Globus pallidus (tissue), 1 donor: ENCODE measurements around the gene VWA8.
"Not testable (repeated sequence)": the region's sequence is repeated elsewhere in the genome, so short reads cannot be mapped to it uniquely, and the experiment has no call there.

Experiments used
- DNase-seq: peaks from one replicate; pipeline ENCODE4 v3.0.0-alpha.2; 2015; ENCODE audit warnings: low spot score

VWA8 gene

DNA sequence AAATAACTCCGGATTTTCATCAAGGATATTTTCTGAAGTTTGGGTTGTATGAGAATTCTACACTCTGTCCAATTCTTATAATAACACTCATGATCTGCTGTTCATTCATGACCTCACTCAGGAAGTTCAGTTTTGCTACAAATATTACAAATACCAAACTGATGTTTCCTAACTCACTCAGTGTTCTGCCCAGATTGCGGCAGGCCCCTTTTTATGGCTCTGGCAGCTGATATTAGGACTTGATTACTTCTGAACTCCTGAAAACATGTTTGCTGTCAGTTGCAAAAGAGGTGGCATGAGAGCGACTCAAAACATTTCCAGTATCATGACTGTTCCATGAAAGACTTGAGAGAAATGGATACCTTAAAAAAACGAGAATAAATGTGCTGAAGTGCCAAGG lies 315.6 kb downstream of the VWA8 start:
- DNase-seq: no peak

DNA sequence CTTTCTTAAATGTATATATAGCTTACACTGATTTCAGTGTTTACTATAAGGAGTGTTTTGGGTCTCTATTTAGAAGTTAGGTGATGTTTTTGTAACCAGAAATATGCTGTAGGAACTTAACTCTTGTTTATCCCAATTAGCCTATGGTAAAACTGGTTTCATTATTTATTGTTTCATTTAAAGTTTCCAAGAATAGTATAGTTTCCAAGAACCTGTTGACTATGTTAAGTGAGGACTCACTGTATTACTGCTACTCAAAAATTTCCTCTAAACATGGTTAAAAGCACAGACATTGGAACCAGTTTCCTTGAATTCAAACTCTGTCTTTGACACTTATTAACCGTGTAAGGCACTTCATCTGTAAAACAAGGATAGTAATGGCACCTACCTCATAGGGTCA lies 316.2 kb downstream of the VWA8 start:
- DNase-seq: no peak

DNA sequence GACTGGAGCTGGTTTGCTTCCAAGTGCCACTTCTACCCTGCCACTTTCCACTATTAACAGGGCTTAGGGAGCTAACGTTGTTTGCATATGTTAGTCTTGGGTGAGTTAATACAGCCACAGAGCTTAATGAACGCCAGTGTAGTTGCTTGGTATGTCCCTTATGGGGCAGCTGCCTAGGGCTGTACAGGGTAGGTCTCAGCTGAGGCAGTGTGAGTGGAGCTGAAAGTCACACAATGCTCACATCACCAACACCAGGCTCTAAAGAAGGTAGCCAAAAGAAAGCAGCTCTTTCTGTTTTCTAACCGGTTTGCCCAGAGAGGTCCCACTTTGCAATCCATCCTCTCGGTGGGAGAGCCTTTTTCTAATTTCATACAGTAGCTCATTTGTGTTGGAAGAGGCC lies 317.4 kb downstream of the VWA8 start:
- no peak for DNase-seq

DNA sequence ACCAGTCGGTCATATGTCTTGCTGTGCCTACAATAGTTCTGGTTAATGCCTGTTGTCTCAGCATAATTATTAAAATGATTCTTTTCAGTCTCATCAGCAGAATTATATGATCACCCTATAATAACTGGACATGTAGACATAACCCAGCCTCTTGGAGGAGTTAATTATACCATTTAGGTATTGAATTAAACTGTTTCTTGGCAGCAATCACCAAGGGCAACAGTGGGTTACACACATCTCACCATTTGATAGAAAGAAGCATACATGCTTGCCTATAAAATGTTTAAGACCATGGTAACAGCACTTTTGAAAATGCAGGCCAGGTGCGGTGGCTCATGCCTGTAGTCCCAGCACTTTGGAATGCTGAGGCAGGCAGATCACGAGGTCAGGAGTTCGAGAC lies 318.9 kb downstream of the VWA8 start:
- DNase-seq: no peak

DNA sequence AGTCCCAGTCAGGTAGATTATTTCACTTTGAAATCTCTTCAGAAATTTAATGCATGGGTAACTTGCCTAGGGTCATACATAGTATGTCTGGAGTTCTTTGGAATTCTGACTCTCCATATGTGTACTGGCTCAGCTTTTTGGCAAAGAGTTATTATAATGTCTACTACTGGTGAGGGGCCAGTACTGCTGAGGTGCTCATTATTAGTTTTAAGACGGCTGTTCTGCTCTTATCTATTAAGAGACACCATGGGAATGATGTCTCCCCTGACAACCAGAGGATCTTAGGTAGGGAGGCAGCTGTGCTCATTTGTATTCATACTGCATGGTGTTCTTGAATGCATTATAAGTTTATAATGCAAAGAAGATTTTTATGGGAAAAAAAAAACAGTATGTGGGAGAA lies 319.5 kb downstream of the VWA8 start:
- no peak for DNase-seq

DNA sequence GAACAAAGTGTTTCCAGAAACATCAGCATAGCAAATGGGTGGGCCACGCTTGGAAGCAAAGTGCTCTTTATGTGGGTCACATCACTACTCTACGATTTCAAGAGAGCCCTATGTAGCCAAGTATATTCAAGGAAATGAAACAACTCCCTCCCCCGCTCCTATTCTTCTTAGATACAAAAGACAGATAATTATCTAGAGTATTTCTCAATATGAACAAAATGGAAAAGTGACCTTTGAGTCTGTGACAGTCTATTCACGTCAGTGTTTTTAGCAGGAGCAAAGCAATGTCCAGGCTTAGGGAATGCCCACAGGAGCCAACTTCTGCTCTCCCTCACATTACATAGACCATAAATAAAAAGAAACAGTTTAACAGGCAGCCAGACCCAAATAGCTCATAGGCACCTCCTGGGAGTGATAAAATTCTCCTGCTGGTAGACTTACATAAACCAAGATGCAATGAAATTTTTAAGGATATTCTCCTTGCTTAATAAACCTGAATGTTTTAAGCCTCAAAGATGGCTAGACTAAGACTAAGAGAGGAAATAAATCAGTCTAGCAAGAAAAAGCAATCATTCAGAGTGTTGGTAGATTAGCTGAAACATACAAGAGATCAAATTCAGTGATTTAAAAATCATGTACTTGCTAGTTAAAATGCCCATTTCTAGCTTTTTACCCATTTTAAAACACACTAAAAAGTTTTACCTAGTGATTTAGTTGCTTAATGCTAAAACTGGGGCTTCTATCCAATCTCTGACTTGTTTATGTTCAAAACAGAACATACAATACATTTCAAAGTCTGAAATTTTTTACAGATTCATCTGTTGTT lies 320.7 kb downstream of the VWA8 start:
- no peak for DNase-seq

DNA sequence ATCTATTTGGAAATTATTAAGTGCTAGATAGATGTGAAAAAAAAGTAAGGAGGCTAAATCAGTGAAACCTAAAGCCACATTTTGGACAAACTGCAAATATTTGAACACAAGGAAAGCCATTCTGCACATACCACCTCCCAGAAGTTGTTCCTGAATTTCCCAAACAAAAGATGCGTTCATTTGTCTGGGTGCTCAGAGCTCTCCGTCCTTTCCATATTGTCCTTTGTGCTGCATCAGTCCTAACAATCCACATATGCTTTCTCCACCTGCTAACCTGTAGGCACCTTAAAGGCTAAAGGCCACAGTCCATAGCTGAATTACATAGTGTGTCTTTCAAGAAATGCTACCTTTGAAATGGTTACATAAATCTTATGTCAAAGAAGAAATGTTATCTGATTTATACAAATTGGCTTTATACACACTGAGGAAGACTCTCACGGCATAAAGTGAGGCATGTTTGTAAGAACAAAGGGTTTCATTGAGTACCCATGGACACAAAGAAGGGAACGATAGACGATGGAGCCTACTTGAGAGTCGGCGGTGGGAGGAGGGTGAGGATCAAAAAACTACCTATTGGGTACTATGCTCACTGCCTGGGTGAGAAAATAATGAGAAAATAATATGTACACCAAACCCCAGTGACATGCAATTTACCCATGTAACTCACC lies 321.5 kb downstream of the VWA8 start:
- DNase-seq: no peak

DNA sequence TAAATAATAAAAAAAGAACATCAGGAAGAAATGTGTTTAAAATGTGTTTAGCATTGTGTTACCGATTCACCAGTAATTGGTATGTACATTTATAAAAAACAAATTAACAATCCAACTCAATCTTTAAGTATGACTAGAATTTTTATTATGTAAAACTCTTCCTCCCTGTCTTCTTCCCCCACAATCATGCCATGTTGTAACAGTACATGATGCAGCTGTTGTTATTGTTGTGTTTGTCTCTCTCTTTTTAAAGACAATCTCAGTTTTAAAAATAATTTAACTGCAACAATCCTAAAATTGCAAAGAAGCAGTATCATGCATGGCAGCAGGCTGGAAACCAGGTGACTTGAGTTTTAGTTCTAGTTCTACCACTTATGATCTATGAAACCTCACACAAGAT lies 323.3 kb downstream of the VWA8 start:
- DNase-seq: no peak

DNA sequence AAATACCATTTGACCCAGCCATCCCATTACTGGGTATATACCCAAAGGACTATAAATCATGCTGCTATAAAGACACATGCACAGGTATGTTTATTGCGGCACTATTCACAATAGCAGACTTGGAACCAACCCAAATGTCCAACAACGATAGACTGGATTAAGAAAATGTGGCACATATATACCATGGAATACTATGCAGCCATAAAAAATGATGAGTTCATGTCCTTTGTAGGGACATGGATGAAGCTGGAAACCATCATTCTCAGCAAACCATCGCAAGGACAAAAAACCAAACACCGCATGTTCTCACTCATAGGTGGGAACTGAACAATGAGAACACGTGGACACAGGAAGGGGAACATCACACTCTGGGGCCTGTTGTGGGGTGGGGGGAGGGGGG lies 323.9 kb downstream of the VWA8 start:
- not testable (repeated sequence) for DNase-seq

DNA sequence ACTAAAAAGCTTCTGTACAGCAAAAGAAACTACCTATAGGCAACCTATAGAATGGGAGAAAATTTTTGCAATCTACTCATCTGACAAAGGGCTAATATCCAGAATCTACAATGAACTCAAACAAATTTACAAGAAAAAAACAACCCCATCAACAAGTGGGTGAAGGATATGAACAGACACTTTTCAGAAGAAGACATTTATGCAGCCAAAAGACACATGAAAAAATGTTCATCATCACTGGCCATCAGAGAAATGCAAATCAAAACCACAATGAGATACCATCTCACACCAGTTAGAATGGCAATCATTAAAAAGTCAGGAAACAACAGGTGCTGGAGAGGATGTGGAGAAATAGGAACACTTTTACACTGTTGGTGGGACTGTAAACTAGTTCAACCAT lies 324.3 kb downstream of the VWA8 start:
- not testable (repeated sequence) for DNase-seq

DNA sequence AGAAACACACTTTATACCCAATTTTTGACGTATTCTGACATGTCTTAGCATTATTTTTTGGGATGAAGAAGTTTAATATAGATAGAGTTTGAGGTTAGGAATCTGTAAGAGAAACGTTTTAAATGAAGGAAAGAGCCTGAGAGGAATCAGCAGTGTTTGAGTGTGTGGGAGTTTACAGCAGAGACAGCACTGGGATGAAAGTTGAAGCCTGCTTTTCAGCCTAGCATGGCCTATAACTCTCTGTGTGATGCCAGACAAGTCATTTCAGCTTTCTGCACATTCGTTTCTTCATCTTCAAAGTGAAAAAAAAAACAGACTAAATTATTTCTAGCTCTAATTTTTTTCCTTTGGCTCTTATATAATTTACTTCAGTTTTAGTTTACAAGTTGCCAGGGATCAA lies 326.5 kb downstream of the VWA8 start:
- DNase-seq: no peak

DNA sequence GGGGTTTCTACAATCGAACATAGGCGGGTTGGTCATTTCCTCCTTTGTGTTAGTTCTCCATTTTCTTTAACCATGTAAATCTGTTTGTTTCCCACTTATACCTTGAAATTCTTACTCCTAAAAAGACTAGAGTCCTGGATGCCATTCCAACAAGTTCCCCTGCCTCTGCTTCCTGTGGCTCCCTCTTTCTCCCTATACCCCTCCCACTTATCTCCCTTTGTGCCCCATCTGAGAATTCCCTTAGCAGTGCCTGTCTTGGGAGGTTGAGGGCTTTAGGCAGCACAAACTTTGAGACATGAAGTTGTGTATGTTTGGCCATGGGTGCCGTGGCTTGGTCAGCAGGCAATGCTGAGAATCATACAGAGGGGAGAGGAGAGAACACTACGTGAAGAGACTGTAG lies 327.1 kb downstream of the VWA8 start:
- no peak for DNase-seq

DNA sequence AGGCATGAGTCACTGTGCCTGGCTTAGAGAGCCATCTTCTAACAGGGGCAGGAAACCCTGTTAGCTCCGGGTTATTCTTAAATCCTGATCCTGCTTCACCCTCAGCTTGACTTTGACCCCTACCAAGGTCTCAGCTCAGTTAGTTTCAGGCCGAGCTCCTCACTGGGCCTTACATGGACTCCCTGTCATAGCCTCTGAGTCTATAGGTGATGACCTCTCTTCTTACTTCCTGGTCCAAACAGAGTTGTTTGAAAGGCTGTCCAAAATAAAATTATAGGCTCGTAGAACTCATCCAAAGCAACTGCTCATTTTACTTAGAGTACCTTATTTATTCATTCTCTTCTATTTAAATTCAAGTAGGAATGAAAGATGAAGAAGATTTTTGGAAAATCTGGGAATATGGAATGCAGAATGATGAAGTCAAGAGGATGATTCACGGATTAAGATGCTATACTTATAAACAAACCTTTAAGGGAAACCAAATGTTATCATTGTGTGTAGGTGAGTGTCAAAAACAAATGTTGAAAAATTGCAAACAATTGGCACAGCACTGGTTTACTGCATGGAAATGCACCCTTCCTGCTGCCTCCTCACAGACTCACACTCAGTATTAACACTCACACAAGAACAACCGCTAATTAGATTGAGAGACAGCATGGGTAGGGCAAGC lies 329.5 kb downstream of the VWA8 start:
- no peak for DNase-seq

DNA sequence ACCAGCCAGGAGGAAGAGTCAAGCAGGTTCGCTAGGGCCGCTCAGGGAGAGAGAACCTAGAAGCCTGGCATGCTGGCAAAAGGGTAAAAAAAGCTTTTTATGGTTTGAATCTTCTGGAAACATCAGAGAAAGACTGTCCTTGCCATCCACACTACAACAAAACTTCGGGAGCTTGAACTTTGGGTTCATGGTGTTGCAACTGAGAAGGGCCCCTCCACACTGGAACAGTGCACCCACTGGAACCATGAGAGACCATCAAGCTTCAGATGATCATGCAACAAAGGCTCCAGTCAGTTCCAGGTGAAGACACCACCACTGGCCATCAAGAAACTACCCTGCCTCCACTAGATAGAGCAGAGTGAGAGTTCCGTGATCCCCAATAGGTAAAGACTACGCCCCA lies 333.5 kb downstream of the VWA8 start:
- no peak for DNase-seq

DNA sequence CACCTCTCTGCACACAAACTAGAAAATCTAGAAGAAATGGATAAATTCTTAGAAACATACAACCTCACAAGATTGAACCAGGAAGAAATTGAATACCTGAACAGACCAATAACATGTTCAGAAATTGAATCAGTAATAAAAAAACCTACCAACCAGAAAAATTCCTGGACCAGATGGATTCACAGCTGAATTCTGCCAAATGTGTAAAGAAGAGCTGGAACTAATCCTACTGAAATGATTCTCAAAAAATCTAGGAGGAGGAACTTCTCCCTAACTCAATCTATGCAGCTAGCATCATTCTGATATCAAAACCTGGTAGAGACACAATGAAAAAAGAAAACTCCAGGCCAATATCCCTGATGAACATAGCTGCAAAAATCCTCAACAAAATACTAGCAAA lies 336.9 kb downstream of the VWA8 start:
- DNase-seq: no peak

DNA sequence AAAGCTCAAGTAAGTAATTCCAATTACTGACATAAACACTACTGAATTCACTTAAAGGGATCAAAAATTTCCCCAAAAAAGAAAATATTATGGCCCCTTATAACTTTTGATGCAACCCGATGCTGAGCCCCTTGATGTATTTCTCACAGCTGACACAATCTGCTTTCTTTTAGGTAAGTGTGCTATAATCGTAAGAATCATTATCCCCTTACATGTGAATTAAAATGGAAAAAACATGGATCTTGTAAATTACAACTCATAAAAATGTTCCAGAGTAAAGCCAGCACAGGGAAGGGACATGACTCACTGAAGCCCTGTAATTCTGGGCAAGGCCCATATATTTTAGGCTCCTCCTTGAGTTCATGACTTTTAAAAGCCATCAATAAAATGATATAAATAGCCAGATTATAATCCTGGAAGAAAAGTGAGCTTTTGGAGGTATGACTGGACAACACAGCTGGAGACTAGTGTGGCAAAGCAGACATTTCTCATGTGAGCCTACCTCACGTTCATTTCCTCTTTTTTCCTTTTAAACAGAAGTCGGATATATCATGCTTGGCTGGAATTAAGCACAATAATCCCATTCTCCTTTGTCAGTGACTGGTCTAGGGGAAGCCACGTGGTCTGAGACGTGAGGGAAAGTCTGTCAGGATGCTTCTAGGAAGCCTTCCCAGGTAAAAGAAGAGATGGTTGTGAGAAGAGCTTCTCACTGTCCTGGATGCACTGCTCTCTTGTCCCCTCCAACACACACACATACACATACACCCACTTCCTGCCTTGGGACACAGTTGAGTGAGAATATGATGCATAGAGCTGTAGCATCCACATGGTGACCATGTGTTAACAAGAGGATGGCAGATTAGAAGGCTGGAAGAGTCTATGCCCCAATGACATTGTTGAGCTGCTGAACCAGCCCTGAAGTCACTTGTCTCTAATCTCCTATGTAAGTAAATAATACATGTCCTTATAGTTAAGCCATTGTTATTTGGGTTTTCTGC lies 338.2 kb downstream of the VWA8 start:
- no peak for DNase-seq

DNA sequence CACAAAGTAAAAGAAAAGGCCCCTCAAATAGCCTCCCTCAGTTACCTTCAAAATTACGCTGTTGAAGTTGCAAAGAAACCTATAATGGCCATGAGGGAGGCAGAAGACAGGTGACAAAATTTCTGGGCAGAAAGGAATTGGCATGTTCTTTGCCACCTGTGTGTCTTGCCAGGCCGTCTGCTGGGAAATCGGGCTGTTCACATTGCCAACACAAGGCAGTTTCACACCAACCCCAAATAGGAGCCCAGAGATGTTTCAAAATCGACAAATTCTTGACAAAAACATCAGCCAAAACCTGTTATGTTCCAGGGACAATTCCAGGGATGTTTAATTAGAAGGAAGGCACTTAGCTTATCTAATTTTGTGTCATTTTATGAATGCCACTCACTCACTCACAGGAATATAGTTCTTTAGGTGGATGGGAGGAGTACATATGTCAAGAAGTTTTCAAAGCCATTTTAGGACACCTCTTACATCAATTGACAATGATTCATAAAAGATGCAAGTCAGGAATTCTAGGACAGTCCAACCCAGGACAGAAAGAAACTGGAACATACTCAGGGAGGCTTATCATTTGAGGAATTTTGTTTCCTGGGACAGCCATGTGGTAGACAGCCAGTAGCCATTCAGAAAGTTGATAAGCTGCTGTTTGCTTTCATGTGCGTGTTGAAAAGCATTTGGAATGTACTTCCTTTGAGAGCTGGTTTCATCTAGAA lies 339.0 kb downstream of the VWA8 start:
- no peak for DNase-seq

DNA sequence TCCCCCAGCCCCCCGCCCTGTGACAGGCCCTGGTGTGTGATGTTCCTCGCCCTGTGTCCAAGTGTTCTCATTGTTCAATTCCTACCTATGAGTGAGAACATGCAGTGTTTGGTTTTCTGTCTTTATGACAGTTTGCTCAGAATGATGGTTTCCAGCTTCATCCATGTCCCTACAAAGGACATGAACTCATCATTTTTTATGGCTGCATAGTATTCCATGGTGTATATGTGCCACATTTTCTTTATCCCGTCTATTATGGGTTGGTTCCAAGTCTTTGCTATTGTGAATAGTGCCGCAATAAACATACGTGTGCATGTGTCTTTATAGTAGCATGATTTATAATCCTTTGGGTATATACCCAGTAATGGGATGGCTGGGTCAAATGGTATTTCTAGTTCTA lies 343.3 kb downstream of the VWA8 start:
- not testable (repeated sequence) for DNase-seq

DNA sequence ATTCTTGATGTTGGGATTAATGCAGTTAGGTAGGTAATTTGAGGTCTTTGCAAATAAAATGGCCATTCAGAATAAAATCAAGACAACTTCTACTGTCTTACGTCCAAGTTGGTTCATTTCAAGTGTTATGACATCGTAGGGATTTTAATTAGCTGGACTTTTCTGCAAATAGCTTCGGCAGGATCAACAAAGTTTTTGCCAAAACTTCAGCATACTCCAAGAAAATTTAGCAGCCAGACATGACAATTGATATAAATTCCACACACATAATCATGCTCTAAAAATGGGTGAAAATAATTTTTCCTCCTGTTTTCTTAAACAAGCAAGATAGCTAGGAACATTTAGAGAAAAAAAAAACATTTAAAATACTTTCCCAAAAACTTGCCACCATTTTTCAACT lies 344.8 kb downstream of the VWA8 start:
- no peak for DNase-seq

DNA sequence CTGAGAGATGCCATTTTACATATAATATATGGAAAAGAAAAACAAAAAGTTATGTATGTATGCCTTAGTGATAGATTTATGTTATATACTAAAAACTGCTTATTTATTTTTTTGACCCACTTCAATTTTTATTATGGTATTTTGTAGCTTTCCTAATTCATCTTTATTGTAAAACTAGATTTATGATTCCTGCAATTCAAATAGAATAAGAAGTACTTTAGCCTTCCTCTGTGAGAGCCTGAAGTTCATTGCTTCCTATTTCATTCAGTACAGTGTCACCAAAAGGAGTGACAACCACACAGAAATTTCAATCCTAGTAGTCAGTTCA lies 345.4 kb downstream of the VWA8 start:
- no peak for DNase-seq
